IPS-NIHi7 (cell line): ENCODE data around the gene PLEKHA5.
"Not testable (repeated sequence)": the region's sequence is repeated elsewhere in the genome, so short reads cannot be mapped to it uniquely, and the experiment has no call there.

ENCODE experiments used
- DNase-seq: peaks from one replicate; pipeline ENCODE4 v3.0.0; 2012; ENCODE audit warnings: mixed read lengths; ENCODE audit errors: extremely low spot score

The PLEKHA5 gene

DNA sequence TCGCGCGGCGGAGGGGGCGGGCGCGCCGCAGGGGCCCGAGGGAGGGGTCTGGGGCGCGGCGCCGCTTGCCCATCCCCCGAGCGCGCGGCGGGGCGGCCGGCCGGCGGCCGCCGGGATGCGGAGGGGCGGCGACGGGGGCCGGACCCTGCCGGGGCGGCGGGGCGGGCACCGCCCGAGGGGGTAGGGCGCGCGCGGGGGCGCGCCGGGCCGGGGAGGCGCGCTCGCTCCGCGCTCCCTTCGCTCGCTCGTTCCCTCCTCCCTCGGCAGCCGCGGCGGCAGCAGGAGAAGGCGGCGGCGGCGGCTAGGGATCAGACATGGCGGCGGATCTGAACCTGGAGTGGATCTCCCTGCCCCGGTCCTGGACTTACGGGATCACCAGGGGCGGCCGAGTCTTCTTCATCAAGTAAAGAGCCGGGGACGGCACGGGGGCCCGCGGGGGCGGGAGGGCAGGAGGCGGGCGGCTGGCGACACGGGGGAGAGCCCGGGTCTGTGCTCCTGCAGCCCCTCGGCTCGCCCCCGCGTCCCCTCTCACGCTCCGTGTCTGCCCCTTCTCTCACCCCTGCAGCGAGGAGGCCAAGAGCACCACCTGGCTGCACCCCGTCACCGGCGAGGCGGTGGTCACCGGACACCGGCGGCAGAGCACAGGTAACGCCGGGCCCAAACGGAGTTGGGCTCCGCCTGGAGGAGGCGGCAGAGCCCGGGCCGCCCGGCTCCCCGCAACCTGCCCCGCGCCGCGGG is at the start of gene PLEKHA5:
TSS of gene PLEKHA5 (plus strand) at position 248 of the 738 bp plus-strand sequence. CDS start at position 315, 67 bp downstream.
- DNase-seq: peak; percentile 93

DNA sequence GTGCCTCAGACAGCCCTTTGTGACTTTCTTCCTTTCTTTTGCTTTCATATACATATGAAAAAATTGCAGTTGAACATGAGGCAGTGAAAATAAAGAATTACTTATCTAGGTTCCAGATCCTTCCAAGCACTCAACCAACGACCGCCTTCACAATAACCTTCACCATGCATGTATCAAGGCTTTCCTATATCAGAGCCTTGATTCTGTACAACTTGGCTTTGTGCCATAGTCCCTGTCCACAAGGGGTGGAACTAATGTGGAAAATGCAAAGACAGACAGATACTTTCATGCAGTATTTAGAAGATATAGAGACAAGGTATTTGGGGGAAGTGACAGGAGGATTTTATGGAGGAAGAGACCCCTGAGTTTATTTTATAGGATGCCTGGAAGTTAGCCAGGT is 48.6 kb upstream of the PLEKHA5 start:
- DNase-seq: no peak

DNA sequence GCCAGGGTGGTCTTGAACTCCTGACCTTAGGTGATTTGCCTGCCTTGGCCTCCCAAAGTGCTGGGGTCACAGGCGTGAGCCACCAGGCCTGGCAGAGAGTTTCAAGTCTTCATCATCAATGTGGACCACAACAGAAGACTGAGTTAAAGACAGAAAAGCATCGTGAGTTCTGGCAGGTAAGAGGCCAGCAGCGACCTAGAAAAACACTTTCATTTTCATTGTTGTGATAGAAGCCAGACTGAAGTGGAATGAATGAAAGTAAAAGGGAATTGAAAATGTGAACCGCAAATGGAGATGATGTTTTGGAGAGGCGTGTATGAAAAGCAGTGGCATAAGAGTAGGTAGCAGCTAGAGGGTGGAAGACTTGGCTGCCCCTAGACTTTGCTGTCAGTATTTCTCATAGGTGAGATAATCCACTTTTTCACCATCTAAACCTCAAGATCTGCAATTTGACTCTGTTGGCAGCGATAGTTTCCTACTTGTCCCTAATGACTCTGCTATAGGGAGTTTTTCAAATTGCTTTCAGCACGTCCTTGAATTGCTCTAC is 47.1 kb upstream of the PLEKHA5 start:
- DNase-seq: no peak

DNA sequence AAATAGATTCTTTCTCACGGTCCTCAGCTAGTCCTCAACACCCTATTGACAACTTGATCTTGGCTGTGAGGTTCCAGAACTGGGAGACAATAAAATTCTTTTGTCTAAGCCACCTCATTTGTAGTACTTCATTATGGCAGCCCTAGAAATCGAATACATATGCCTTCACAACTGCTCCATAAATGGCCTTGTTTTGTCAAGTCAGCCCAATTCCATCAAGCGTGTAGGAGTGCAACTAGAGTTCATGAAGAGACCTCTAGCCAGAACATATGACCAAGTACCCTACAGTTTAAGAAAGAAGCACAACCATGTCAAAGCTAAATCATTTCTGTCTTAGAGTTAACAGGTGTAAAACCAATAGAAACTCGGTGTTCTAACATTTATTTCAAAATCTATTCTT is 45.0 kb upstream of the PLEKHA5 start:
- no peak for DNase-seq

DNA sequence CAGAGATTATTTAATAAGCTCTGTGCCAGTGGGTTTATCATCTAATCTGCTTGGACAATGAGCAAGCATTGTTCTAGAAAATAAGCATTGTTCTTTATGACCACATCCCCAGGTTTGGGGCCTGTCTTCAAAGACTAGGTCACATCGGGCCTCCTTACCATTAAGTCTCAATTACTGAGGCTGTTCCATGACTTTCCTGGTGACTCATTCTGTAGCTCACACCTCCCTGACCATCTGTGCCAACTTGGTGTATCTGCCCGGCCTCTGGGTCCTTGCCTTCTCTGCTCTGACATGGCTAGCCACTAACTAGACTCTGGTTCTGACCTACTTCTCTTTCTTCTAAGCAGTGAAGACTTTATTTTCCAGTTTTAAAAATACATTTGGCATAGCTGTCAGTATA is 44.4 kb upstream of the PLEKHA5 start:
- no peak for DNase-seq

GRCh38 chr12:19088606-19089005 is 40.9 kb upstream of the PLEKHA5 start:
- no peak for DNase-seq

- DNase-seq: not testable (repeated sequence)
Observed at GRCh38 chr12:19092482-19092881, 37.1 kb upstream of the PLEKHA5 start.

GRCh38 chr12:19093218-19093617 is 36.3 kb upstream of the PLEKHA5 start:
- DNase-seq: no peak

DNA sequence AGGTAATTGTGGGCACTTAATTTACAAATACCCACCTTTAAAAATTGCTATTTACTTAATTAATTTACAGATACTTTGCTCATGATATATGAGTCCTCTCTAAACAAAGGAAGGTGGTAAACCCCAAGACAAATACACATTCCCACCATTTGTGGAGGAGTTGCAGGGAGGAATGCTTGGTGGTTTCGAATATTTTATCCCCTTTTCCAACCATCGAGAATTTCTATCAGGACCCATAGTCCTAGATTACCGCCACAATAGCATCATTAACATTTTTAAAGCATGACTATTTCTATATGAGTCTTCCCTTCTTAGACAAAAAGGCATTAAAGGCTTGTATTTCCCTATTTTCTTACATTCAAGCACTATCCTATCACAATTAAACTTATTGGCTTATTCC is 34.2 kb upstream of the PLEKHA5 start:
- DNase-seq: no peak

- no peak for DNase-seq
Observed at GRCh38 chr12:19095756-19096480, 33.6 kb upstream of the PLEKHA5 start.

GRCh38 chr12:19105463-19105862 is 24.1 kb upstream of the PLEKHA5 start:
- DNase-seq: no peak

- DNase-seq: no peak
Observed at GRCh38 chr12:19107750-19108149, 21.8 kb upstream of the PLEKHA5 start.

DNA sequence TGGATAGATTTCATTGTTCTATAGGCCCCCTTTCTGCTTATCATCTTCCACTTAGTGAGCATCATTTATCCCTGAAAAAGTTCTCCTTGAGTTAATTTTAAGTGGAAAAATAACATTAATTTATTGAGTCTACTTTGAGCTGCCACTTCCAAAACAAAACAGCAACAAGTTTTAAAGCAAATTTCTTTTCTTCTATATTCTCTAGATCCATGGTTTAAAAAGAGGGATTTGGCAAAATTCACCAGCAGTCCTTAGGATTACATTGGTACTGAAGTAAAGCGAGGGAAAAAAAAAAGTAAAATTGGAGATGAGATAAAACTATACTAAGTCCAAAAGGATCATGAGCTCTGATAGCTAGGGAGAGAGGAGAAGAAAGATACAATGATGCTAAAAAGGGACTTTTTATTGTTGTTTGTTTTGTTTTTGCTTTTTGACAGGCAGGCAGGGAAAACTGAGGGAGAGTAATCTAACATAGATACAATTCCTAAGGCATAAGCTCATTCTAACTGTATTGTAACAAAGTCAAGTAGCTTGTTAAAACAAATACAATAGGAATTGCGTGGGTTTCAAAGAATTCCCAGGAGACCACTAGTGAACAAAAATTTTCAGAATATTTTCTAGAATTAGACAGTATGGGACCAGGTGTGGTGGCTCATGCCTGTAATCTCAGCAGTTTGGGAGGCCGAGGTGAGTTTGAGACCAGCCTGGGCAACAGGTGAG is 19.2 kb upstream of the PLEKHA5 start:
- DNase-seq: no peak

DNA sequence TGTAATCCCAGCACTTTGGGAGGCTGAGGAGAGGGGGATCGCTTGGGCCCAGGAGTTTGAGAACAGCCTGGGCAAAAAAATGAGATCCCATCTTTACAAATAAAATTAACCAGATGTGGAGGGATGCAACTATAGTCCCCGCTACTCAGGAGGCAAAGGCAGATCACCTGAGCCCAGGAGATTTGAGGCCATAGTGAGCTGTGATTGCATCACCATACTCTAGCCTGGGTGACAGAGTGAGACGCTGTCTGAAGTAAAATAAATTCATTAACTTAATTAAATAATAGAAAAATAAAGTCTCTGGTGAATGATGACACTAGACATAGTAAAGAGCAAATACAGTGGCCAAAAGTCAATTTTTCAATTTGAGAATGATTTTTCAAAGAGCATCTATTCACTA is 16.1 kb upstream of the PLEKHA5 start:
- no peak for DNase-seq

GRCh38 chr12:19115285-19115684 is 14.2 kb upstream of the PLEKHA5 start:
- DNase-seq: no peak

- no peak for DNase-seq
Observed at GRCh38 chr12:19119440-19119839, 10.1 kb upstream of the PLEKHA5 start.

GRCh38 chr12:19120795-19121194 is 8.7 kb upstream of the PLEKHA5 start:
- no peak for DNase-seq

- no peak for DNase-seq
Observed at GRCh38 chr12:19121449-19122018, 8.0 kb upstream of the PLEKHA5 start.

DNA sequence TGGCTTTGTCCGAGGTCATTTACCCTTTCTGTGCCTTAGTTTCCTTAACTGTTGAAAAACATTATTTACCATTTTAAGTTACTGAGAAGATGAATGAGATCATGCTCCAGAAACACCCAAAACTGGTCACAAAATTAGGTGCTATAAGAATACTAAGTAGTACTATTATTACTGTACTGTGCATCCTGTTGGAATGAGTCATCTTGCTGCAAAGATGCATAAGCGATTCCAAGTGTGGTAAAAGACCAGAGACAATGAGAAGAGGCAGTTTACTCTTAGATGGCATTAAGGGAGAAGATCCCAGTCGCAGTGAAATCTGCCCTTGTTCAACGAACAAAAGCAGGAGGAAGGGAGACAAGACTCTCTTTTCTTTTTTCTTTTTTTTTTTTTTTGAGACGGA is 4.2 kb upstream of the PLEKHA5 start:
- no peak for DNase-seq

- no peak for DNase-seq
Observed at GRCh38 chr12:19127270-19127669, 2.3 kb upstream of the PLEKHA5 start.

DNA sequence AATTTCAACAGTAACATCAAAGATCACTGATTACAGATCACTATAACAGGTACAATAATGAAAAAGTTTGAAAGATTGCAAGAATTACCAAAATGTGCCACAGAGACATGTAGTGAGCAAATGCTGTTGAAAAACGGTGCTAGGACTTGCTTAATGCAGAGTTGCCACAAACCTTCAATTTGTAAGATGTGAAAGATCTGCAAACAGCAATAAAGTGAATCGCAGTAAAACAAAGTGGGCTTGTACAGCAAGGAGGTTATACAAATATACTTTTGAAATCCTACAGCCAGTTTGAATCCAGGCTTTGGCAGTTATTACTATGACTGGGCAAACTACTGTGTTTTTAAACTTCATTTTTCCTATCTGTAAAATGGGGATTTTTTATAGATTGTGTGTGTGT is 1.0 kb upstream of the PLEKHA5 start:
- DNase-seq: no peak

DNA sequence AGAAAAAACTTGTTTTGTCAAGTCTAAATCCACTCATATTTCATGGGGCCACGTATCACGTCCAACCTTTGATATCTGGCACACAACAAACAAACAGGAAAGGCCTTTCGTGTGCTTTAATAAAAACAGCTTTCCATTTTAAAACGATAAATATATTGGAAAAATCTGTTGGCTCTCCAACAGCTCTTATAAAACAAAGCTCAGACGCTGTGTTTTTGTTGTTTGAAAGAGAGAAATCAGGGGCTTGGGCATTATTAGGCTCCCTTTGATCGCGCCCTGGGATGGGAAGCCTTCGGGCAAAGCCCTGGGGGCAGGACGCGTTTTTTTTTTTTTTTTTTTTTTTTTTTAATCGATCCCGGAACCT is 429 bp upstream of the PLEKHA5 start:
- no peak for DNase-seq
